Measurements from ENCODE around the gene MYOCOS.

DNA sequence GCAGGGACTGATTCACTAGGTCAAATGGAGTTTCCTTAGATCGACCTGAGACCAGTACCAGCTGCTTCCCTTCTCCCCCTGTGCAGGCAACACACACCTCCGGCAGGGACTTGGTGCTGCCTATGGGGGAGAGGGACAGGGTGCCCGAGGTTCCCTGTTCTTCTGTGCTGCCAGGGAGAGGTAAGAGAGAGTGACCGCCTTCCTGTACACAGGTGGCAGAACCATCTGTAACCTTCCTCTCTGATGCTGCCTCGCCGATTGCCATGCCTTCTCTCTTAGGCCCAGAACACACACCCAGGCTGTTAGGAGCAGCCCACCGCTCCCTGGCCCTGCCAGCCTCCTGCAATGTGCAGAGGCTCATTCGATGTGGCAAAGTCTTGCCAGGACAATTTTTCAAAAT is 21.1 kb downstream of the MYOCOS start:
- TF ChIP-seq CTCF (conservative IDR thresholded peaks at IDR 0.05; ENCODE audit: low read length) (no peak), EZH2phosphoT487 (IDR thresholded peaks at IDR 0.05; ENCODE audit: borderline replicate concordance) (no peak)
